HUES48 (cell line): ENCODE measurements around the gene FOXQ1.
"Not testable (repeated sequence)": the region's sequence is repeated elsewhere in the genome, so short reads cannot be mapped to it uniquely, and the experiment has no call there.

ENCODE experiments used
- H3K27ac ChIP-seq: one replicate; pipeline ENCODE4 v1.7.0; 2013; ENCODE audit warnings: low read depth, low read length, inconsistent platforms
- H3K27me3 ChIP-seq: 2 replicates; pipeline ENCODE4 v1.6.1; 2013; ENCODE audit warnings: mild to moderate bottlenecking, low read length; ENCODE audit not compliant: control insufficient read depth, insufficient read depth
- H3K36me3 ChIP-seq: 2 replicates; pipeline ENCODE4 v1.6.1; 2013; ENCODE audit warnings: low read length; ENCODE audit not compliant: control insufficient read depth, insufficient read depth
- H3K4me1 ChIP-seq: 2 replicates; pipeline ENCODE4 v1.6.1; 2013; ENCODE audit warnings: mild to moderate bottlenecking, low read length; ENCODE audit not compliant: control insufficient read depth, insufficient read depth
- H3K4me3 ChIP-seq: 2 replicates; pipeline ENCODE4 v1.5.1; 2013; ENCODE audit warnings: mild to moderate bottlenecking, low read depth, low read length
- H3K9ac ChIP-seq: 2 replicates; pipeline ENCODE4 v1.6.1; 2013; ENCODE audit warnings: mild to moderate bottlenecking, low read depth, low read length, moderate library complexity
- H3K9me3 ChIP-seq: 2 replicates; pipeline ENCODE4 v1.6.1; 2013; ENCODE audit warnings: low read length; ENCODE audit not compliant: control insufficient read depth, insufficient read depth

Gene FOXQ1

GRCh38 chr6:1337791-1338190 lies 25.9 kb downstream of the FOXQ1 start:
- Histone ChIP-seq H3K4me1 (peaks cover 27% of the 10 kb centered on the region), H3K9me3 (no peaks in the 10 kb centered on the region), H3K4me3 (no peak overlapping the region), H3K27ac (no peak overlapping the region), H3K9ac (no peak overlapping the region), H3K27me3 (no peaks in the 10 kb centered on the region; the same call in 1 of the 2 replicates), H3K36me3 (no peaks in the 10 kb centered on the region)

GRCh38 chr6:1346101-1346500 lies 34.2 kb downstream of the FOXQ1 start:
- Histone ChIP-seq H3K36me3 (no peaks in the 10 kb centered on the region), H3K27ac (no peak overlapping the region), H3K9me3 (peaks cover 10% of the 10 kb centered on the region), H3K9ac (no peak overlapping the region), H3K4me1 (peaks cover 19% of the 10 kb centered on the region), H3K4me3 (no peak overlapping the region), H3K27me3 (no peaks in the 10 kb centered on the region)

GRCh38 chr6:1346558-1347091 lies 34.7 kb downstream of the FOXQ1 start:
- peaks cover 19% of the 10 kb centered on the region for H3K4me1 ChIP-seq
- H3K36me3 ChIP-seq: no peaks in the 10 kb centered on the region
- H3K9ac ChIP-seq: no peak overlapping the region
- no peaks in the 10 kb centered on the region for H3K27me3 ChIP-seq
- H3K4me3 ChIP-seq: no peak overlapping the region
- no peak overlapping the region for H3K27ac ChIP-seq
- peaks cover 15% of the 10 kb centered on the region for H3K9me3 ChIP-seq

- Histone ChIP-seq H3K36me3 (no peaks in the 10 kb centered on the region), H3K9ac (no peak overlapping the region), H3K4me1 (peaks cover 19% of the 10 kb centered on the region)
Measured at GRCh38 chr6:1347161-1347560, 35.3 kb downstream of the FOXQ1 start.

GRCh38 chr6:1348675-1349074 lies 36.8 kb downstream of the FOXQ1 start:
- peaks cover 22% of the 10 kb centered on the region for H3K9me3 ChIP-seq
- H3K36me3 ChIP-seq: no peaks in the 10 kb centered on the region
- H3K9ac ChIP-seq: no peak overlapping the region
- H3K4me1 ChIP-seq: peaks cover 19% of the 10 kb centered on the region
- H3K4me3 ChIP-seq: no peak overlapping the region
- H3K27me3 ChIP-seq: no peaks in the 10 kb centered on the region
- peak overlapping the region; percentile 90 for H3K27ac ChIP-seq

More at GRCh38 chr6:1347161-1347560, 35.3 kb downstream of the FOXQ1 start:
- Histone ChIP-seq H3K9me3 (peaks cover 21% of the 10 kb centered on the region), H3K4me3 (no peak overlapping the region), H3K27me3 (no peaks in the 10 kb centered on the region), H3K27ac (no peak overlapping the region)

- Histone ChIP-seq H3K9me3 (peaks cover 17% of the 10 kb centered on the region), H3K4me1 (peaks cover 19% of the 10 kb centered on the region), H3K27ac (no peak overlapping the region), H3K4me3 (no peak overlapping the region), H3K27me3 (no peaks in the 10 kb centered on the region), H3K36me3 (no peaks in the 10 kb centered on the region), H3K9ac (no peak overlapping the region)
Measured at GRCh38 chr6:1349655-1350054, 37.8 kb downstream of the FOXQ1 start.

- no peak overlapping the region for H3K27ac ChIP-seq
Measured at GRCh38 chr6:1351381-1352008, 39.6 kb downstream of the FOXQ1 start.

GRCh38 chr6:1355068-1355467 lies 43.2 kb downstream of the FOXQ1 start:
- not testable (repeated sequence) for H3K36me3 ChIP-seq, H3K27me3 ChIP-seq, H3K4me1 ChIP-seq, H3K27ac ChIP-seq, H3K4me3 ChIP-seq, H3K9ac ChIP-seq
- peaks cover 14% of the 10 kb centered on the region for H3K9me3 ChIP-seq

More at GRCh38 chr6:1351381-1352008, 39.6 kb downstream of the FOXQ1 start:
- Histone ChIP-seq H3K27me3 (no peaks in the 10 kb centered on the region), H3K9me3 (peaks cover 14% of the 10 kb centered on the region), H3K36me3 (no peaks in the 10 kb centered on the region), H3K9ac (no peak overlapping the region), H3K4me3 (no peak overlapping the region), H3K4me1 (peaks cover 19% of the 10 kb centered on the region)

- peaks cover 11% of the 10 kb centered on the region for H3K27me3 ChIP-seq
- H3K9ac ChIP-seq, H3K9me3 ChIP-seq, H3K4me3 ChIP-seq, H3K27ac ChIP-seq, H3K36me3 ChIP-seq: not testable (repeated sequence)
- 0 out of 2 replicates have a peak, but pooled peaks cover 14% of the 10 kb centered on the region for H3K4me1 ChIP-seq
Measured at GRCh38 chr6:1361717-1362116, 49.8 kb downstream of the FOXQ1 start.

GRCh38 chr6:1362643-1363042 lies 50.7 kb downstream of the FOXQ1 start:
- Histone ChIP-seq H3K4me1 (0 out of 2 replicates have a peak, but pooled peaks cover 14% of the 10 kb centered on the region), H3K27me3 (peaks cover 11% of the 10 kb centered on the region), H3K9me3 (no peaks in the 10 kb centered on the region), H3K36me3 (no peaks in the 10 kb centered on the region), H3K4me3 (no peak overlapping the region), H3K9ac (no peak overlapping the region), H3K27ac (no peak overlapping the region)

GRCh38 chr6:1363298-1363697 lies 51.4 kb downstream of the FOXQ1 start:
- no peaks in the 10 kb centered on the region for H3K9me3 ChIP-seq
- peaks cover 11% of the 10 kb centered on the region for H3K27me3 ChIP-seq
- no peak overlapping the region for H3K4me3 ChIP-seq
- H3K4me1 ChIP-seq: 0 out of 2 replicates have a peak, but pooled peaks cover 14% of the 10 kb centered on the region
- no peaks in the 10 kb centered on the region for H3K36me3 ChIP-seq
- H3K9ac ChIP-seq: no peak overlapping the region
- no peak overlapping the region for H3K27ac ChIP-seq
